Liver (tissue), 9 donors: ENCODE data around the gene KIF6. TPM values are rescaled to one million over a fixed set of nuclear protein-coding genes. Genes with fewer than 3 reads are reported as not detected.

Source experiments
- DNase-seq: peaks from one replicate; pipeline ENCODE4 v3.0.0-alpha.2; 2017; ENCODE audit warnings: low spot score
- H3K27ac ChIP-seq, 2 donors: one replicate each; pipeline ENCODE4 v1.7.0; 2013; ENCODE audit warnings: inconsistent platforms in 2 of 2, low read length in 2 of 2, control low read depth in 1 of 2, low read depth in 1 of 2, mild to moderate bottlenecking in 1 of 2
- H3K27me3 ChIP-seq, 4 donors: one replicate each; pipeline versions ENCODE4 v1.6.1 to v1.7.0; 2013; ENCODE audit warnings: low read length in 3 of 4, inconsistent platforms in 1 of 4, mild to moderate bottlenecking in 1 of 4, moderate library complexity in 1 of 4; ENCODE audit not compliant: control insufficient read depth in 4 of 4, insufficient read depth in 4 of 4
- H3K36me3 ChIP-seq, 4 donors: one replicate each; pipeline versions ENCODE4 v1.6.1 to v1.7.0; 2013; ENCODE audit warnings: low read length in 3 of 4, mild to moderate bottlenecking in 3 of 4, low read depth in 1 of 4, moderate library complexity in 1 of 4; ENCODE audit not compliant: control insufficient read depth in 4 of 4, insufficient read depth in 3 of 4
- H3K4me1 ChIP-seq, 4 donors: one replicate each; pipeline versions ENCODE4 v1.6.1 to v1.7.0; 2013; ENCODE audit warnings: low read length in 3 of 4, mild to moderate bottlenecking in 3 of 4, moderate library complexity in 1 of 4; ENCODE audit not compliant: control insufficient read depth in 4 of 4, insufficient read depth in 4 of 4
- H3K4me3 ChIP-seq, 3 donors: one replicate each; pipeline versions ENCODE4 v1.6.1 to v1.7.0; 2013; ENCODE audit warnings: low read length in 3 of 3, control low read depth in 1 of 3, low read depth in 1 of 3, mild to moderate bottlenecking in 1 of 3
- H3K9ac ChIP-seq, 2 donors: one replicate each; pipeline ENCODE4 v1.7.0; 2013; ENCODE audit warnings: low read length in 2 of 2, mild to moderate bottlenecking in 2 of 2, moderate library complexity in 2 of 2, control low read depth in 1 of 2, low read depth in 1 of 2
- H3K9me3 ChIP-seq, 4 donors: one replicate each; pipeline versions ENCODE4 v1.6.1 to v1.7.0; 2013; ENCODE audit warnings: low read length in 3 of 4; ENCODE audit not compliant: control insufficient read depth in 4 of 4
- EGR1 ChIP-seq, 2 donors: IDR thresholded peaks; 2 replicates each; pipeline ENCODE4 v1.6.1; 2016 to 2018; ENCODE audit warnings: antibody characterized with exemption in 2 of 2, low read depth in 2 of 2
- FOXA1 ChIP-seq: IDR thresholded peaks from 2 replicates; pipeline ENCODE4 v1.6.1; 2016; ENCODE audit warnings: antibody characterized with exemption
- FOXA2 ChIP-seq: IDR thresholded peaks from 2 replicates; pipeline ENCODE4 v1.6.1; 2016; ENCODE audit warnings: antibody characterized with exemption
- GABPA ChIP-seq, 2 donors: IDR thresholded peaks in 1 of 2; conservative IDR thresholded peaks in 1 of 2; 2 replicates each; pipeline ENCODE4 v1.6.1; 2016; ENCODE audit warnings: antibody characterized with exemption in 2 of 2, mild to moderate bottlenecking in 1 of 2, moderate library complexity in 1 of 2
- HNF4G ChIP-seq: IDR thresholded peaks from 2 replicates; pipeline ENCODE4 v1.6.1; 2016; ENCODE audit warnings: antibody characterized with exemption
- JUND ChIP-seq, 2 donors: IDR thresholded peaks; 2 replicates each; pipeline ENCODE4 v1.6.1; 2016; ENCODE audit warnings: antibody characterized with exemption in 2 of 2
- NR2F2 ChIP-seq: IDR thresholded peaks from 2 replicates; pipeline ENCODE4 v1.6.1; 2016; ENCODE audit warnings: antibody characterized with exemption
- RAD21 ChIP-seq, 2 donors: IDR thresholded peaks; 2 replicates each; pipeline ENCODE4 v1.6.1; 2016; ENCODE audit warnings: antibody characterized with exemption in 2 of 2, mild to moderate bottlenecking in 2 of 2
- TAF1 ChIP-seq: conservative IDR thresholded peaks from 2 replicates; pipeline ENCODE4 v1.6.1; 2016; ENCODE audit warnings: antibody characterized with exemption, mild to moderate bottlenecking
- YY1 ChIP-seq: IDR thresholded peaks from 2 replicates; pipeline ENCODE4 v1.6.1; 2016; ENCODE audit warnings: antibody characterized with exemption, mild to moderate bottlenecking
- WGBS: extraction: QIAGEN DNeasy Blood & Tissue Kit; methylation state at CpG from one replicate; pipeline ENCODE4 v1.1.7; 2013; 5-methylcytosine and 5-hydroxymethylcytosine counted together
- polyA plus RNA-seq, 2 donors: library from polyadenylated mRNA; stranded (reverse) in 1 of 2; unstranded in 1 of 2; fragments of 200-250 nt in 1 of 2; fragments of >200 nt in 1 of 2; fragmentation: Nextera tagmentation in 1 of 2; extraction: Ambion mirVana in 1 of 2; gene quantifications; one replicate each; pipeline versions ENCODE4 v1.2.1 to v1.2.3, GENCODE V29; 2013 to 2015
- total RNA-seq, 2 donors: library from RNA; depleted of rRNA; stranded (reverse); fragments of >200 nt; gene quantifications; one replicate each; pipeline ENCODE4 v1.2.3, GENCODE V29; 2014
- TF ChIP-seq, protein P1 (sequence below): IDR thresholded peaks from 2 replicates; pipeline ENCODE4 v1.6.1; 2016; ENCODE audit warnings: antibody characterized with exemption
- TF ChIP-seq, protein P2 (sequence below): IDR thresholded peaks from 2 replicates; pipeline ENCODE4 v1.6.1; 2016; ENCODE audit warnings: antibody characterized with exemption
- TF ChIP-seq, protein P3 (sequence below): IDR thresholded peaks from 2 replicates; pipeline ENCODE4 v1.6.1; 2016; ENCODE audit warnings: antibody characterized with exemption
- TF ChIP-seq, protein P4 (sequence below): IDR thresholded peaks from 2 replicates; pipeline ENCODE4 v1.6.1; 2016; ENCODE audit warnings: antibody characterized with exemption, mild to moderate bottlenecking
- TF ChIP-seq, protein P5 (sequence below): fragments of 150-350 bp; IDR thresholded peaks from 2 replicates; pipeline ENCODE4 v1.5.1; 2017; ENCODE audit warnings: improper control_type of control experiment, low read depth, low read length; ENCODE audit not compliant: missing input control
- donor health status: healthy.
- donor health status: healthy.
- donor health status: healthy.
- donor health status: healthy.
- donor health status: healthy.

The KIF6 gene
- total and polyA plus RNA-seq, 4 donors, result 0.17 to 7.5 (median 0.29) TPM

DNA sequence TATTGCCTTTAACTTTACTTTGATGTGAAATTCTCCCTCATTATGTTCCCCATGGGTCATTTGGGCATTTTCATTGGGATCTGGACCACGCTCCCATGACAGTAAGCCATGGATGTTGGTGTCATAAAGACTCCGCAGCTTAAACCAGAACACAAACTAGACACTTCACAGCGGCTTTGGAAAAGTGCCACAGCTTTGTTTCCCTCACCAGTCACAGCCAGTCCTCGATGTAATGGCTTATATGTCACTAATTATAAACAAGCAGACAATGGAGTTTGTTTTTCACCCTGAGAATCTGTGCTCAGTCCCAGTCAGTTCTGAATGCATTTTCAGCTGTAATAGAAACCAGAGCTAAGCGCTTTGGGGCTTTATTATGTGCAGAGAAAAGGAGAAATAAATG lies 43.8 kb upstream of the KIF6 start:
- TF ChIP-seq NR2F2 (no peak), TAF1 (no peak), GABPA (IDR thresholded peaks at IDR 0.05 in 1 of 2, conservative IDR thresholded peaks at IDR 0.05 in 1 of 2) (no peak), FOXA1 (no peak), EGR1 (IDR thresholded peaks at IDR 0.05; ENCODE audit: low read depth in 2 of 2) (no peak), YY1 (no peak)
- TF ChIP-seq, protein P1, sequence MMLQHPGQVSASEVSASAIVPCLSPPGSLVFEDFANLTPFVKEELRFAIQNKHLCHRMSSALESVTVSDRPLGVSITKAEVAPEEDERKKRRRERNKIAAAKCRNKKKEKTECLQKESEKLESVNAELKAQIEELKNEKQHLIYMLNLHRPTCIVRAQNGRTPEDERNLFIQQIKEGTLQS, result no peak
- TF ChIP-seq, protein P2, sequence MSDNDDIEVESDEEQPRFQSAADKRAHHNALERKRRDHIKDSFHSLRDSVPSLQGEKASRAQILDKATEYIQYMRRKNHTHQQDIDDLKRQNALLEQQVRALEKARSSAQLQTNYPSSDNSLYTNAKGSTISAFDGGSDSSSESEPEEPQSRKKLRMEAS, result no peak

GRCh38 chr6:39765508-39766065 lies 40.4 kb upstream of the KIF6 start:
- Histone ChIP-seq H3K9me3 (no peaks in the 10 kb centered on the region), H3K36me3 (no peaks in the 10 kb centered on the region), H3K4me3 (no peak overlapping the region), H3K27me3 (no peaks in the 10 kb centered on the region), H3K9ac (no peak overlapping the region), H3K27ac (no peak overlapping the region), H3K4me1 (no peaks in the 10 kb centered on the region)
- no peak for DNase-seq
- TF ChIP-seq, protein P3, sequence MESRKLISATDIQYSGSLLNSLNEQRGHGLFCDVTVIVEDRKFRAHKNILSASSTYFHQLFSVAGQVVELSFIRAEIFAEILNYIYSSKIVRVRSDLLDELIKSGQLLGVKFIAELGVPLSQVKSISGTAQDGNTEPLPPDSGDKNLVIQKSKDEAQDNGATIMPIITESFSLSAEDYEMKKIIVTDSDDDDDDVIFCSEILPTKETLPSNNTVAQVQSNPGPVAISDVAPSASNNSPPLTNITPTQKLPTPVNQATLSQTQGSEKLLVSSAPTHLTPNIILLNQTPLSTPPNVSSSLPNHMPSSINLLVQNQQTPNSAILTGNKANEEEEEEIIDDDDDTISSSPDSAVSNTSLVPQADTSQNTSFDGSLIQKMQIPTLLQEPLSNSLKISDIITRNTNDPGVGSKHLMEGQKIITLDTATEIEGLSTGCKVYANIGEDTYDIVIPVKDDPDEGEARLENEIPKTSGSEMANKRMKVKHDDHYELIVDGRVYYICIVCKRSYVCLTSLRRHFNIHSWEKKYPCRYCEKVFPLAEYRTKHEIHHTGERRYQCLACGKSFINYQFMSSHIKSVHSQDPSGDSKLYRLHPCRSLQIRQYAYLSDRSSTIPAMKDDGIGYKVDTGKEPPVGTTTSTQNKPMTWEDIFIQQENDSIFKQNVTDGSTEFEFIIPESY, result no peak
- TF ChIP-seq FOXA2 (no peak), YY1 (no peak), EGR1 (IDR thresholded peaks at IDR 0.05; ENCODE audit: low read depth in 2 of 2) (no peak), JUND (IDR thresholded peaks at IDR 0.05) (no peak), GABPA (IDR thresholded peaks at IDR 0.05 in 1 of 2, conservative IDR thresholded peaks at IDR 0.05 in 1 of 2) (no peak), TAF1 (no peak), NR2F2 (no peak), RAD21 (IDR thresholded peaks at IDR 0.05) (no peak), HNF4G (no peak)
- TF ChIP-seq, protein P4, sequence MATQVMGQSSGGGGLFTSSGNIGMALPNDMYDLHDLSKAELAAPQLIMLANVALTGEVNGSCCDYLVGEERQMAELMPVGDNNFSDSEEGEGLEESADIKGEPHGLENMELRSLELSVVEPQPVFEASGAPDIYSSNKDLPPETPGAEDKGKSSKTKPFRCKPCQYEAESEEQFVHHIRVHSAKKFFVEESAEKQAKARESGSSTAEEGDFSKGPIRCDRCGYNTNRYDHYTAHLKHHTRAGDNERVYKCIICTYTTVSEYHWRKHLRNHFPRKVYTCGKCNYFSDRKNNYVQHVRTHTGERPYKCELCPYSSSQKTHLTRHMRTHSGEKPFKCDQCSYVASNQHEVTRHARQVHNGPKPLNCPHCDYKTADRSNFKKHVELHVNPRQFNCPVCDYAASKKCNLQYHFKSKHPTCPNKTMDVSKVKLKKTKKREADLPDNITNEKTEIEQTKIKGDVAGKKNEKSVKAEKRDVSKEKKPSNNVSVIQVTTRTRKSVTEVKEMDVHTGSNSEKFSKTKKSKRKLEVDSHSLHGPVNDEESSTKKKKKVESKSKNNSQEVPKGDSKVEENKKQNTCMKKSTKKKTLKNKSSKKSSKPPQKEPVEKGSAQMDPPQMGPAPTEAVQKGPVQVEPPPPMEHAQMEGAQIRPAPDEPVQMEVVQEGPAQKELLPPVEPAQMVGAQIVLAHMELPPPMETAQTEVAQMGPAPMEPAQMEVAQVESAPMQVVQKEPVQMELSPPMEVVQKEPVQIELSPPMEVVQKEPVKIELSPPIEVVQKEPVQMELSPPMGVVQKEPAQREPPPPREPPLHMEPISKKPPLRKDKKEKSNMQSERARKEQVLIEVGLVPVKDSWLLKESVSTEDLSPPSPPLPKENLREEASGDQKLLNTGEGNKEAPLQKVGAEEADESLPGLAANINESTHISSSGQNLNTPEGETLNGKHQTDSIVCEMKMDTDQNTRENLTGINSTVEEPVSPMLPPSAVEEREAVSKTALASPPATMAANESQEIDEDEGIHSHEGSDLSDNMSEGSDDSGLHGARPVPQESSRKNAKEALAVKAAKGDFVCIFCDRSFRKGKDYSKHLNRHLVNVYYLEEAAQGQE, result no peak
- TF ChIP-seq, protein P2, result no peak
- TF ChIP-seq, protein P5, sequence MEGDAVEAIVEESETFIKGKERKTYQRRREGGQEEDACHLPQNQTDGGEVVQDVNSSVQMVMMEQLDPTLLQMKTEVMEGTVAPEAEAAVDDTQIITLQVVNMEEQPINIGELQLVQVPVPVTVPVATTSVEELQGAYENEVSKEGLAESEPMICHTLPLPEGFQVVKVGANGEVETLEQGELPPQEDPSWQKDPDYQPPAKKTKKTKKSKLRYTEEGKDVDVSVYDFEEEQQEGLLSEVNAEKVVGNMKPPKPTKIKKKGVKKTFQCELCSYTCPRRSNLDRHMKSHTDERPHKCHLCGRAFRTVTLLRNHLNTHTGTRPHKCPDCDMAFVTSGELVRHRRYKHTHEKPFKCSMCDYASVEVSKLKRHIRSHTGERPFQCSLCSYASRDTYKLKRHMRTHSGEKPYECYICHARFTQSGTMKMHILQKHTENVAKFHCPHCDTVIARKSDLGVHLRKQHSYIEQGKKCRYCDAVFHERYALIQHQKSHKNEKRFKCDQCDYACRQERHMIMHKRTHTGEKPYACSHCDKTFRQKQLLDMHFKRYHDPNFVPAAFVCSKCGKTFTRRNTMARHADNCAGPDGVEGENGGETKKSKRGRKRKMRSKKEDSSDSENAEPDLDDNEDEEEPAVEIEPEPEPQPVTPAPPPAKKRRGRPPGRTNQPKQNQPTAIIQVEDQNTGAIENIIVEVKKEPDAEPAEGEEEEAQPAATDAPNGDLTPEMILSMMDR, result no peak
- WGBS, result 64% methylated on average over 3 of the region's 3 CpGs

More for the DNA sequence above, 43.8 kb upstream of the KIF6 start:
- Histone ChIP-seq H3K36me3 (no peaks in the 10 kb centered on the region), H3K27me3 (no peaks in the 10 kb centered on the region), H3K4me1 (no peaks in the 10 kb centered on the region), H3K9ac (no peak overlapping the region), H3K27ac (no peak overlapping the region), H3K9me3 (no peaks in the 10 kb centered on the region), H3K4me3 (no peak overlapping the region)
- 80% methylated on average over 5 of the region's 5 CpGs for WGBS
- no peak for DNase-seq
